HG03097 (cell line): ENCODE measurements around the gene RASA3.
"Not testable (repeated sequence)": the region's sequence is repeated elsewhere in the genome, so short reads cannot be mapped to it uniquely, and the experiment has no call there.

Experiments used
- ATAC-seq: cut with Tn5 transposase; IDR thresholded peaks from one replicate; pipeline ENCODE4 v1.9.1; 2021; ENCODE audit not compliant: unreplicated experiment, low FRiP score

The RASA3 gene

GRCh38 chr13:114024603-114025404, 107.6 kb downstream of the RASA3 start:
- ATAC-seq, result no peak

GRCh38 chr13:114023716-114024602, 108.5 kb downstream of the RASA3 start:
- ATAC-seq, result no peak

DNA sequence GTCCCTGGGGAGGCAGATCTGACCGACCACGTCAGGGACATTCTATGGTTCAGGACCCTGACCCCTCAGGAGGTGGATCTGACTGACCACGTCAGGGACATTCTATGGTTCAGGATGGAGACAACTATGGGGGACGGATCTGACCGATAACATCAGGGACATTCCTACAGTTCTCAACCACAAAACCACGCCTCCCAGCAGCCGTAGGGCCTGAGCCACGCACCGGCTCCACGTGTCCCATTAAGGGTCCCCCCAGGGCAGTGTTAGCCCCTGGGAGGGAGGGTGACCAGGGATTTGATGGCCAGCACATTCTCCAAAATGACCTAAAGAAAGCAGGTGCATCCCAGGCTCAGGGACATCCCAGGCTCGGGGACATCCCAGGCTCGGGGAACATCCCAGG, 109.5 kb downstream of the RASA3 start:
- no peak for ATAC-seq

- ATAC-seq, result no peak
Observed at GRCh38 chr13:114022309-114022669, 110.1 kb downstream of the RASA3 start.

DNA sequence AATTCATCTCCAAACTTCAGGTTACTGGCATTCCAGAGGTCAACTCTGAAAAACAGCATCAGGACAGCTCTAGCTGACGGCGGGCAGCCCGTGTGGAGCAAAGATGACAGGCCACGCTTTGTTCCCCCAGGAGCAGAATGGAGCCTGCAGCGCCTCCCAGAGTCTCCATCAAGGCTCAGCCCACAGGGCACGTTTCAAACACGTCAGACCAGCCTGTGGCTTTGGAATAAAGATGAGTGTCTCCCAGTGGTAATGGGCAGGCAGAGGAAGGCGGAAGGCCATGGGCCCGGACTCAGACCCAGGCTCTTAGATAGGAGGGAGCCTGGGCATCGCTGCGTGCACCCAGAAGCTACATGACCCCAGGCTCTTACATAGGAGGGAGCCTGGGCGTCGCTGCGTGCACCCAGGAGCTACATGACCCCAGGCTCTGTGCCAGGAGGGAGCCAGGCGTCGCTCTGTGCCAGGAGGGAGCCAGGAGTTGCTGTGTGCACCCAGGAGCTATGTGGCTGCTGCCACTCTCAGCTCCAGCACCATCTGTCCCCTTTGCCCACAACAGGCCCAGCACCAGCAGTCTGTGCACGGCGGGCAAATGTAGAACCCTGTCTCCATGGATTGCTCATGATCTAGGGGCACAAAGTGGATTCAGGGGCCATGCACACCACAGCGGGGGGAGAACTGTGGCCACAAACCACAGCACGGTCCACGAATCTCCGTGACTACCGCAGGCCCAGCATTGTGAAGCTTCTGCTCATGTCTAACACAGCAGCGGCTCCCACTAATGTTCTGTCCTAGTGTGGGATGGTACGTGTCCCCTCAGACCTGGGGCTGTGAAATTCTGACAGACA, 110.7 kb downstream of the RASA3 start:
- ATAC-seq, result no peak

DNA sequence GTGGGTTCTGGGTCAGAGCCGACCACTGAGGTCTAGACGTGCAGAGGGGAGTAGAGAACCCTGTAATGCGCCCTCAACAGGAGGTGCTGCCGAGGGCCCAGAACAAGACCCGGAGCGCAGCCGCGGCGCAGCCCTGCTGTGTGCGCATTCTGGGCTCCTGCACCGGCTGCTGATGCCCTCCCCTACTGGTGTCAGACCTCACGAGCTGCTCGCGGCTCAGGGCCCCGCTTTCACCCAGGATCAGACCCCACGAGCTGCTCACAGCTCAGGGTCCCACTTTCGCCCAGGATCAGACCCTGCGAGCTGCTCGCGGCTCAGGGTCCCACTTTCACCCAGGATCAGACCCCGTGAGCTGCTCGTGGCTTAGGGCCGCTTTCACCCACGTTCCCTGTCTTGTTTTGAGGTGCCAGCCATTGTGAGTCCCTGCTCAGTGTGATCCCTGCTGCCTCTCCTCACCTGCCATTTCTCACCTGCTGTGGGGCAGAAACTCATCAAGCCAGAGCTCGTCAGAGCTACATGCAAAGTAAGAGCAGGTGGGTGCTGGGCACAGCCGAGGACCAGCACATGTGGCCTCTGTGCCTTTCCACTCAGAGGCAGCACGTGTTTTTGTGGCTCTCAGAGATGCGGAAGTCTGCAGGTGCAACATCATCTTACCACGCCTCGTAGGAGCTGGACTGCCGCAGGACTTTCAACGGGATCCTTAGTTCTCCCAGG, 111.5 kb downstream of the RASA3 start:
- no peak for ATAC-seq

DNA sequence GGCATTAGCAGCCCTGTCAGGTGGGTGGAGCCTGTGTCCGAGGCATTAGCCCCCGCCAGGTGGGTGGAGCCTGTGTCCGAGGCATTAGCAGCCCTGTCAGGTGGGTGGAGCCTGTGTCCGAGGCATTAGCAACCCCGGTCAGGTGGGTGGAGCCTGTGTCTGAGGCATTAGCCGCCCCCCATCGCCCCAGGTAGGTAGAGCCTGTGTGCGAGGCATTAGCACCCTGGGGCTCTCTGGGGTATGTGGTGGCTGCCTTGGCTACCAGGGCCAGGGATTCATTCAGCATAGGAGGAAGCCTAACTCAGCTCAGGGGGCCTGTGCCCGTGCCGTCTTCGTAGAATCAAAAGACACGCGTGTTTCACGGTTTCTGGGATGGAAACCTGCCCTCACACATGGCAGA, 112.3 kb downstream of the RASA3 start:
- ATAC-seq, result not testable (repeated sequence)

DNA sequence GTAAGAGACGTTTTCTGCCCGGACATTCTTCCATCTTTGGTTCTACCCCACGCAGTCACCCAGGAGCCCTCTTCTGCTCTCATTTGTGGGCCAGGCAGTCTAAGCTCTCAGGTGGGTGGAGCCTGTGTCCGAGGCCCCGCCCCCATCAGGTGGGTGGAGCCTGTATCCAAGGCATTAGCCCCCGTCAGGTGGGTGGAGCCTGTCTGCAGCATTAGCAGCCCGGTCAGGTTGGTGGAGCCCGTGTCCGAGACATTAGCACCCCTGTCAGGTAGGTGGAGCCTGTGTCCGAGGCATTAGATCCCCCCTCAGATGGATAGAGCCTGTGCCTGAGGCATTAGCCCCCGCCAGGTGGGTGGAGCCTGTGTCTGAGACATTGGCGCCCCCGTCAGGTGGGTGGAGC, 113.1 kb downstream of the RASA3 start:
- no peak for ATAC-seq

DNA sequence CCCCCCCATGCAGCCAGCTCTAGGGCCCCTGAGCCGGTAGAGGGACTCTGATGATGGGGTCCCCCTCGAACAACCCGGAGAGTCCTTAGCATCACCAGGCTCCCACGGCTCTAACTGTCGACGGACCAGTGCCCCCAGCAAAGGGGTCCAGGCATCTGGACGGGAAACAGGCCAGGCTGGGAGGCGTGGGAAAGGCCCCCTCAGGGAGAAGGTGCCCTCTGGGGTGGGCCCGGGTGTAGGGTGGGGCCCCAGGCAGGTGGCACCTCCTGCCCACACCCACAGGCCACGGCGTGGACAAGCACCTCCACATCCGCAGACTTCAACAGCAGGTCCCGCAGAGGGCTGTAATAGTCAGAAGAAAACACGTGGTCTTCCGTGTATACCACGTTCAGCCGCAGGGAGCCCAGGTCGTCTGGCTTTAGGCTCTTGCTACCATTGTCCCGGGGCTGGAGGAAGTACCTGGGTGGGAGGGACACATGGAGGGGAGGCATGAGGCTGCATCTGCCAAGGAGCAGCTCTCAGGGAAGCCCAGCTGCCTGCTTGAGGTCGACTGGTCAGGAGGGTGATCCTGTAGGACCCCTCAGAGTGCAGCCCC, 113.9 kb downstream of the RASA3 start:
- no peak for ATAC-seq

- no peak for ATAC-seq
Observed at GRCh38 chr13:114017966-114018365, 114.5 kb downstream of the RASA3 start.

- ATAC-seq, result no peak
Observed at GRCh38 chr13:114017028-114017630, 115.3 kb downstream of the RASA3 start.

DNA sequence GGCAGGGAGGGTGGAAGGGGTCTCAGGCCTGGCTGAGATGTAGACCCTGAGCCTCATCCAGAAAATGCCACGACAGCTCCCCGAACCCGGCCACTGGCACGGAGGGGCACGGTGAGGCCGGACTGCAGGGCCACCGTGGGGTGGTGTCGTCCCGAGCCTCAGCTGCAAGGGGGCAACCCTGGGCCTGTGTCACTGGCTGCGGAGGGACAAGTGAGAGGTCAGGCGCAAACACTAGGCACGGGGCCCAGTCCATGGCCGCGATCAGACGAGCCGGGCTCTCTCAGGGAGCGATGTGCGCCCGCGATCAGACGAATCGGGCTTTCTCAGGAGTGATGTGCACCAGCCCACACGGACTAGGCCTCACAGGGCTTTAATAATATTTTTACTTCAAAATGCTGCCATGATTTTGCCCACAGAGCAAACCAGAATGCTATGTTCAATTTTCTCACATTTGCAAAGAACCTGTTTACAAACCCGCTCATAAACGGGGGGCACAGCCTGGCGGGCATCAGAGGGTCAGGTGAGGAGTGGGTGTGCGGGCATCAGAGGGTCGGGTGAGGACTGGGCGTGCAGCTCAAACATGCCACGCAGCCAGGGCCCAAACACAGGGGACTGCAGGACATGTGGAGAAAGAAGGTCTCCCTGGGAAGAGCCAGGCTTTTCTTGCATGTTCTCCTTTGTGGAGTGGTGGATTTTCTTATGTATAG, 115.9 kb downstream of the RASA3 start:
- ATAC-seq, result no peak

DNA sequence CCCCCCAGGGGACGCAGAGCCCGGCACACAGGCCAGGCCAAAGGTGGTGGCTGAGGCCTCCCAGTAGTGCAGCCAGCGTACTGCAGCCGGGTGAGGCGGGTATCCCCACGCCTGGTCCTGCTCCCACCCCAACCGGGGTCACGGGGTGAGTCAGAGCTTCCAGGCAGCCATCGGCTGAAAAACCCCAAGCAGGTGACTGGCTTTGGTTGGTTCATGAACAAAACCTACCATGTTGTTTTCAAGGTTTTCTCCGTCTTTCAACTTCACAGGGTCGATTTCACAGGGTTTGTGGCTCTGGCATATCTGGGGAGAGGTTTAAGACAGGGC, 116.5 kb downstream of the RASA3 start:
- no peak for ATAC-seq

DNA sequence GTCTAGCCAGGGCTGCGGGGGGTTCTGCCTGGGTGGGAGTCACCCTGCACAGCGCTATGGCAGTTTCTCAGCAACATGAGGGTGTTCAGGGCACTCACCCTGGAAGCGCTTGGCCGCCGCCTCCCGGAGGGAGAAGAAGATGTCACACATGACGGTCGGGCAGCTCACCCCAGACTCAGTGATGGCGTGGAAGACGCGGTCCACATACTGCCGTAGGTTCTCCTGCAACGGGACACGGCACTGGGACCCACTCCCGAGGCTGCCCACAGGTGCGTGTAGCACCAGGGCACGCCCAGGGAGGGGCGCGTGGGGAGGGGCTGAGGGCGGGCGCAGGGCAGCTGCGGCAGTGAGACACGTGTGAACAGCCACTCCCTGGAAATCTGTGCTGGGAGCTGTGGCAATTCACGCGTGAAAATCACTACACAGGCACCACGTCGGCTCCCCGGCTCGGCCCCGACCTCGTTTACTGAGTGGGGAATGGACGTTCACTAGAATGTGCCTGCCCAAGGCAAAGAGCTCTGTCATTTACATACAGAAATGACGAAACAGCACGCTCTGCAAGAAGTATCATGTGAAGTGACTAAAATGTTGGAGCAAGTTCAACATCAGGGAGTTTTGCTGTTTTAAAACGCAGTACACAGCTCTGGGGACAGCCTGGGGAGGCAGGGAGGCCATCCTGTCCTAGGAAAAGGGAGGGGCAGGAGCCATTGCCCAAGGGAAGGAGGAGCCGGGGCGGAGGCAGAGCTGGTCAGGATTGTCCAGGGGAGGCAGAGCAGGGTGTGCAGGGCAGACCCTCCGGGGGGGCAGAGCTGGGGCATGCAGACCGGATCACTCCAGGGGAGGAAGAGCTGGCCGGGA, 117.1 kb downstream of the RASA3 start:
- no peak for ATAC-seq

DNA sequence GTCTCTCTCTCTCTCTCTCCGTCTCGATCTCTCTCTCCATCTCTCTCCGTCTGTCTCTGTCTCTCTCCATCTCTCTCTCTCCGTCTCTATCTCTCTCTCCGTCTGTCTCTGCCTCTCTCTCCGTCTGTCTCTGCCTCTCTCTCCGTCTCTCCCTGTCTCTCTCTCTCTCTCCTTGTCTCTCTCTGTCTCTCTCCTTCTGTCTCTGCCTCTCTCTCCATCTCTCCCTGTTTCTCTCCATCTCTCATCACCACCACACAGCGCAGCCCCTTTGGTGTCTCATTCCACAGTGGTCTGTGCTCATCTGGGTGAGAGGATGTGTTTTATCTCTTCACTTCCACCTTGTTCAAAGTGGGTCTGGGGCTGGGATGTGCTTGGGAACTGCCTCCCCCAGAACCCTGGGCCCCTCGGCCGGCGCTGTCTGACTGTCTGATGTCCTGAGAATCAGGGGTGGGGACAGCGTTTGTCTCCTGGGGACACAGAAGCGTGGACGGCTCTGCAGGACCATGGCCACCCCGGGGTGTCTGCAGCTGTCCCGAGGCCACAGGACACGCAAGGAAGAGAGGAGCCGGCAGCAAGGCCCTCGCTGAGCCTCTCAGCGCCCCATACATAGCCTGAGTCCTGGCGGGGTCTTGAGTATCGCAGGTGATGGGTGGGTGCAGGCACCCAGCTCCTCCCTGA, 118.3 kb downstream of the RASA3 start:
- ATAC-seq, result no peak

- no peak for ATAC-seq
Observed at GRCh38 chr13:114013336-114013735, 119.1 kb downstream of the RASA3 start.

GRCh38 chr13:114012921-114013320, 119.5 kb downstream of the RASA3 start:
- ATAC-seq, result no peak

GRCh38 chr13:114012141-114012540, 120.3 kb downstream of the RASA3 start:
- no peak for ATAC-seq
